Right lobe of liver (tissue), 4 donors: ENCODE measurements around the gene UGT1A3.

Experiments used
- POLR2A ChIP-seq: fragments of 450-650 bp; IDR thresholded peaks from one replicate; pipeline ENCODE4 v1.6.1; 2017; ENCODE audit warnings: antibody characterized with exemption, mild to moderate bottlenecking
- TF ChIP-seq, protein P1 (sequence below), 4 donors: fragments of 200-600 bp in 3 of 4; fragments of 450-650 bp in 1 of 4; IDR thresholded peaks; one replicate each; pipeline versions ENCODE4 v1.5.1 to v1.8.0; 2016 to 2022; ENCODE audit warnings: antibody characterized with exemption in 4 of 4, mild to moderate bottlenecking in 2 of 4
- donor health status: DM: no; HTN: no; CAD: no.
- donor health status: DM: no; HTN: no; CAD: no.
- donor health status: DM: no; HTN: yes; CAD: no.

DNA sequence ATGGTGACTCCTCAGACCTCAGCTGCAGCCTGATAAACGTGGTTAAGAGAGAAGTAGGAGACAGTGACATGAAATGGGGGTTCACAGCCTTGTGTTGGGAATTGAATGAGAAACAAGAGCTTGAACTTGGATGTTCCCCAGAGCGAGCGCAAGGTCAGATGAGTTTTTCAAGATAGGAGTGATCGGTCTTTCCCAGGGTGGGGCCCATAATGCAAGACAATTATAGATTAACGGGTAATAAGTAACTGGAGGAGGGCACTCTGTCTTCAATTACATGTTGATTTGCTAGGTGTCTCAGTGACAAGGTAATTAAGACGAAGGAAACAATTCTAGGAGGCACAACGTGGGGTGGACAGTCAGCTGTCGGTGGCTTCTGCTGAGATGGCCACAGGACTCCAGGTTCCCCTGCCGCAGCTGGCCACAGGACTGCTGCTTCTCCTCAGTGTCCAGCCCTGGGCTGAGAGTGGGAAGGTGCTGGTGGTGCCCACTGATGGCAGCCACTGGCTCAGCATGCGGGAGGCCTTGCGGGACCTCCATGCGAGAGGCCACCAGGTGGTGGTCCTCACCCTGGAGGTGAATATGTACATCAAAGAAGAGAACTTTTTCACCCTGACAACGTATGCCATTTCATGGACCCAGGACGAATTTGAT lies 16.1 kb upstream of the UGT1A3 start, which contains the start of gene UGT1A5:
- TF ChIP-seq, protein P1, sequence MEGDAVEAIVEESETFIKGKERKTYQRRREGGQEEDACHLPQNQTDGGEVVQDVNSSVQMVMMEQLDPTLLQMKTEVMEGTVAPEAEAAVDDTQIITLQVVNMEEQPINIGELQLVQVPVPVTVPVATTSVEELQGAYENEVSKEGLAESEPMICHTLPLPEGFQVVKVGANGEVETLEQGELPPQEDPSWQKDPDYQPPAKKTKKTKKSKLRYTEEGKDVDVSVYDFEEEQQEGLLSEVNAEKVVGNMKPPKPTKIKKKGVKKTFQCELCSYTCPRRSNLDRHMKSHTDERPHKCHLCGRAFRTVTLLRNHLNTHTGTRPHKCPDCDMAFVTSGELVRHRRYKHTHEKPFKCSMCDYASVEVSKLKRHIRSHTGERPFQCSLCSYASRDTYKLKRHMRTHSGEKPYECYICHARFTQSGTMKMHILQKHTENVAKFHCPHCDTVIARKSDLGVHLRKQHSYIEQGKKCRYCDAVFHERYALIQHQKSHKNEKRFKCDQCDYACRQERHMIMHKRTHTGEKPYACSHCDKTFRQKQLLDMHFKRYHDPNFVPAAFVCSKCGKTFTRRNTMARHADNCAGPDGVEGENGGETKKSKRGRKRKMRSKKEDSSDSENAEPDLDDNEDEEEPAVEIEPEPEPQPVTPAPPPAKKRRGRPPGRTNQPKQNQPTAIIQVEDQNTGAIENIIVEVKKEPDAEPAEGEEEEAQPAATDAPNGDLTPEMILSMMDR (IDR thresholded peaks at IDR 0.05), result no peak
- TF ChIP-seq POLR2A, result no peak
